Tibial nerve (tissue), 4 donors: Measurements from ENCODE around the gene OVAAL. TPM values are rescaled to one million over a fixed set of nuclear protein-coding genes. Genes with fewer than 3 reads are reported as not detected.
A peak's percentile ranks its signal among the peaks of the same experiment; 100 is the strongest.

Source experiments
- DNase-seq, 2 donors: peaks; one replicate each; pipeline ENCODE4 v3.0.0-alpha.2; 2019; ENCODE audit warnings: low spot score in 2 of 2
- H3K27ac ChIP-seq, 4 donors: fragments of 200-600 bp; sonication (generic) in 3 of 4; one replicate each; pipeline ENCODE4 v1.5.1; 2017 to 2019; ENCODE audit warnings: mild to moderate bottlenecking in 1 of 4
- H3K27me3 ChIP-seq, 2 donors: fragments of 200-600 bp; sonication (generic) in 1 of 2; one replicate each; pipeline versions ENCODE4 v1.5.1 to v1.6.0; 2017 to 2019
- H3K36me3 ChIP-seq, 3 donors: fragments of 200-600 bp; sonication (generic); one replicate each; pipeline ENCODE4 v1.5.1; 2018 to 2019
- H3K4me1 ChIP-seq, 4 donors: fragments of 200-600 bp; sonication (generic) in 3 of 4; one replicate each; pipeline ENCODE4 v1.5.1; 2017 to 2019
- H3K4me3 ChIP-seq, 4 donors: fragments of 200-600 bp; sonication (generic) in 3 of 4; one replicate each; pipeline ENCODE4 v1.5.1; 2017 to 2019; ENCODE audit warnings: mild to moderate bottlenecking in 1 of 4, moderate library complexity in 1 of 4
- H3K9me3 ChIP-seq, 4 donors: fragments of 200-600 bp; sonication (generic) in 3 of 4; one replicate each; pipeline ENCODE4 v1.5.1; 2017 to 2019
- CTCF ChIP-seq, 5 experiments: fragments of 200-600 bp in 3 of 5; fragments of 450-650 bp in 2 of 5; sonication (generic) in 3 of 5; IDR thresholded peaks; one replicate each; pipeline ENCODE4 v1.5.1; 2016 to 2019; ENCODE audit warnings: antibody characterized with exemption in 5 of 5, mild to moderate bottlenecking in 3 of 5, moderate library complexity in 2 of 5
- EP300 ChIP-seq, 2 donors: sonication (generic); formaldehyde crosslinking; IDR thresholded peaks; one replicate each; pipeline ENCODE4 v1.6.1; 2017; ENCODE audit warnings: antibody characterized with exemption in 2 of 2, mild to moderate bottlenecking in 1 of 2
- POLR2A ChIP-seq, 2 donors: fragments of 450-650 bp; IDR thresholded peaks; one replicate each; pipeline ENCODE4 v1.6.1; 2017; ENCODE audit warnings: antibody characterized with exemption in 2 of 2, mild to moderate bottlenecking in 2 of 2, moderate library complexity in 2 of 2
- WGBS, 2 donors: methylation state at CpG; one replicate each; pipeline ENCODE4 v1.1.5; 2018; 5-methylcytosine and 5-hydroxymethylcytosine counted together
- total RNA-seq, 4 donors: library from RNA; depleted of rRNA; stranded (reverse); fragments of >200 nt; gene quantifications; one replicate each; pipeline ENCODE4 v1.1.0, GENCODE V29; 2016

Gene OVAAL
- total RNA-seq, 4 donors from 2014 or later = not detected

GRCh38 chr1:180603223-180603849 lies 44.6 kb downstream of the OVAAL start:
- Histone ChIP-seq H3K36me3 (no peaks in the 10 kb centered on the region), H3K9me3 (no peaks in the 10 kb centered on the region), H3K4me3 (no peak overlapping the region), H3K27ac (no peak overlapping the region), H3K27me3 (no peaks in the 10 kb centered on the region), H3K4me1 (peaks cover 0 to 1% (median 0%) of the 10 kb centered on the region in 4 donors)
- WGBS, 2 donors = 81 to 87% methylated on average over 5 to 6 of the region's 6 CpGs
- DNase-seq = no peak
- no peak for TF ChIP-seq CTCF (IDR thresholded peaks at IDR 0.05)

- DNase-seq = no peak
- Histone ChIP-seq H3K4me1 (no peaks in the 10 kb centered on the region), H3K4me3 (no peak overlapping the region), H3K27me3 (no peaks in the 10 kb centered on the region), H3K9me3 (no peaks in the 10 kb centered on the region), H3K27ac (no peak overlapping the region), H3K36me3 (no peaks in the 10 kb centered on the region)
- 88 to 100% methylated on average over 2 of the region's 2 CpGs for WGBS, 2 donors
- no peak for TF ChIP-seq POLR2A (IDR thresholded peaks at IDR 0.05)
- TF ChIP-seq EP300 (IDR thresholded peaks at IDR 0.05) = no peak
- TF ChIP-seq CTCF (IDR thresholded peaks at IDR 0.05) = no peak
Observed at GRCh38 chr1:180603850-180604226, 45.1 kb downstream of the OVAAL start.

- no peak for TF ChIP-seq CTCF (IDR thresholded peaks at IDR 0.05)
- Histone ChIP-seq H3K36me3 (no peaks in the 10 kb centered on the region), H3K27me3 (no peaks in the 10 kb centered on the region), H3K4me1 (no peaks in the 10 kb centered on the region), H3K27ac (no peak overlapping the region), H3K4me3 (no peak overlapping the region), H3K9me3 (no peaks in the 10 kb centered on the region)
- WGBS, 2 donors = 61 to 63% methylated on average over 2 of the region's 2 CpGs
- DNase-seq = no peak
Observed at GRCh38 chr1:180606155-180606554, 47.4 kb downstream of the OVAAL start.

GRCh38 chr1:180609643-180610555 lies 51.1 kb downstream of the OVAAL start:
- Histone ChIP-seq H3K36me3 (no peaks in the 10 kb centered on the region), H3K27ac (no peak overlapping the region), H3K4me3 (no peak overlapping the region), H3K9me3 (no peaks in the 10 kb centered on the region), H3K4me1 (no peaks in the 10 kb centered on the region), H3K27me3 (no peaks in the 10 kb centered on the region)
- WGBS, 2 donors = 77 to 85% methylated on average over 7 of the region's 7 CpGs
- DNase-seq = peak in 1 of 2 donors; percentile 21
- TF ChIP-seq POLR2A (IDR thresholded peaks at IDR 0.05) (no peak), CTCF (IDR thresholded peaks at IDR 0.05) (no peak), EP300 (IDR thresholded peaks at IDR 0.05) (no peak)

GRCh38 chr1:180610556-180611015 lies 51.8 kb downstream of the OVAAL start:
- no peak for DNase-seq
- Histone ChIP-seq H3K9me3 (no peaks in the 10 kb centered on the region), H3K27me3 (no peaks in the 10 kb centered on the region), H3K4me1 (no peaks in the 10 kb centered on the region), H3K4me3 (no peak overlapping the region), H3K27ac (no peak overlapping the region), H3K36me3 (no peaks in the 10 kb centered on the region)
- TF ChIP-seq EP300 (IDR thresholded peaks at IDR 0.05) (no peak), CTCF (IDR thresholded peaks at IDR 0.05) (no peak), POLR2A (IDR thresholded peaks at IDR 0.05) (no peak)
- WGBS, 2 donors = 72 to 73% methylated on average over 3 of the region's 3 CpGs
